ENCODE data around the gene MAPKAPK5. TPM values are rescaled to one million over a fixed set of nuclear protein-coding genes. Genes with fewer than 3 reads are reported as not detected.
"Not testable (repeated sequence)": the region's sequence is repeated elsewhere in the genome, so short reads cannot be mapped to it uniquely, and the experiment has no call there.

The MAPKAPK5 gene
- total RNA-seq, 1 donor from 2014 or later: 61.2 TPM

GRCh38 chr12:111943929-111944328 is 101.9 kb downstream of the MAPKAPK5 start:
- Mint-ChIP-seq H3K9me3 (no peaks in the 10 kb centered on the region), H3K4me1 (peaks cover 2% of the 10 kb centered on the region), H3K36me3 (ENCODE audit: low read depth) (no peaks in the 10 kb centered on the region), H3K27ac (no peak overlapping the region), H3K4me3 (no peak overlapping the region), H3K27me3 (no peaks in the 10 kb centered on the region)
- ChIA-PET CTCF (interaction anchor here (1.1 to 2.6 kb wide), 3 partner anchors 71 to 229 kb away, joined by 3 to 13 read pairs (median 3); no protein-coding TSS in a partner anchor), POLR2A (interaction anchor here (1.2 to 3.6 kb wide), 3 partner anchors 69 to 165 kb away, joined by 5 to 37 read pairs (median 10); partner anchors contain the start of genes ERP29, NAA25 and TMEM116)
- no peak for TF ChIP-seq CTCF (IDR thresholded peaks at IDR 0.05)
- ATAC-seq (ENCODE audit: low read depth): no peak
- intact Hi-C loops (cut with micrococcal nuclease): no loop called here
- DNase-seq: no peak

- DNase-seq; H3K4me1 Mint-ChIP-seq; ATAC-seq (ENCODE audit: low read depth); H3K27me3 Mint-ChIP-seq; H3K9me3 Mint-ChIP-seq; POLR2A ChIA-PET; intact Hi-C loops (cut with micrococcal nuclease); H3K4me3 Mint-ChIP-seq; H3K36me3 Mint-ChIP-seq (ENCODE audit: low read depth); H3K27ac Mint-ChIP-seq: not testable (repeated sequence)
- CTCF ChIA-PET: interaction anchor here (0.6 kb wide), 1 partner anchor 10 kb away, joined by 3 read pairs; no protein-coding TSS in a partner anchor
These were observed 109.1 kb downstream of the MAPKAPK5 start for GRCh38 chr12:111950961-111951676.

Other genes with a start within 250 kb of the MAPKAPK5 start
- gene ATXN2, start 242.9 kb upstream of the MAPKAPK5 start, total RNA-seq: 38.3 and 46.2 TPM in 2 replicates
- 24.1 and 24.2 TPM in 2 replicates for gene BRAP, start 156.3 kb upstream of the MAPKAPK5 start, total RNA-seq
- 33.3 and 45.1 TPM in 2 replicates for gene ACAD10, start 156.2 kb upstream of the MAPKAPK5 start, total RNA-seq
- 36.0 and 37.4 TPM in 2 replicates for gene ALDH2, start 75.3 kb upstream of the MAPKAPK5 start, total RNA-seq
- gene TMEM116, start 170.9 kb downstream of the MAPKAPK5 start, total RNA-seq: 6.4 and 10.5 TPM in 2 replicates
- 133 and 135 TPM in 2 replicates for gene ERP29, start 171.2 kb downstream of the MAPKAPK5 start, total RNA-seq